ENCODE data around the gene BUB3. TPM values are rescaled to one million over a fixed set of nuclear protein-coding genes. Genes with fewer than 3 reads are reported as not detected.

BUB3 gene
- total and polyA plus RNA-seq, 2 of the 13 experiments (the other 11 are each of a cell fraction or from before 2014, with no cell fraction given): 174 to 188 TPM

DNA sequence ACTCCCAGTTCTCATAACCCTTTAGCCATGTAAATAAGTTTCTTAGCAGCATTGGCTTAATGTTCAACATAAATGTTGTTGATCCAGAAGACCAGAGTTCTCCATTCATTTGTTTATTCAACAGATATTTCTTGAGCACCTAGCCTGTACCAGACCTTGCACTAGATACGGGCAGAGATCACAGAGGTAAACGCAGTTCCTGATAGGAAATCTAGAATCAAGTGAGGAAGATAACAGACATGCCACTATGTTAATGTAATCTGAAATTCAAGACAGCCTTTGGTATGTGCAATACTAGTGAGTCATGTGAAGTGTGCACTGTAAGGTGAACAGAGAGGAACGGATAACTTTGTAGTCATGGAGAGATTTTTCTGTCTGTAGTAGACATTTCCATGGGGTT lies 3.0 kb downstream of the BUB3 start (continued):
- TF ChIP-seq ISL2 (CRISPR knock-in tag; IDR thresholded peaks at IDR 0.05): no peak
- no peak for TF ChIP-seq TCF7L2 (IDR thresholded peaks at IDR 0.05; ENCODE audit: low read depth, low read length)
- TF ChIP-seq PHB2 (IDR thresholded peaks at IDR 0.05; ENCODE audit: partially characterized antibody): no peak
- no peak for TF ChIP-seq REL (CRISPR knock-in tag; conservative IDR thresholded peaks at IDR 0.05)
- TF ChIP-seq U2AF1 (optimal IDR thresholded peaks at IDR 0.05; ENCODE audit: low read depth, low read length): no peak
- no peak for TF ChIP-seq HNRNPLL (IDR thresholded peaks at IDR 0.05; ENCODE audit: low read depth, low read length, poor library complexity, severe bottlenecking)
- TF ChIP-seq ZNF776 (CRISPR knock-in tag; IDR thresholded peaks at IDR 0.05): no peak
- TF ChIP-seq ZBTB43 (CRISPR knock-in tag; conservative IDR thresholded peaks at IDR 0.05): no peak
- TF ChIP-seq ZBTB49 (CRISPR knock-in tag; IDR thresholded peaks at IDR 0.05; ENCODE audit: borderline replicate concordance): no peak
- no peak for TF ChIP-seq ZSCAN21 (CRISPR knock-in tag; IDR thresholded peaks at IDR 0.05; ENCODE audit: borderline replicate concordance)
- peak; percentile 22; the same call in 1 of the 2 replicates for TF ChIP-seq ZNF652 (CRISPR knock-in tag; IDR thresholded peaks at IDR 0.05; ENCODE audit: borderline replicate concordance, low read depth)
- TF ChIP-seq FOXA3 (CRISPR knock-in tag; IDR thresholded peaks at IDR 0.05): peak; percentile 65
- no peak for TF ChIP-seq SRSF4 (IDR thresholded peaks at IDR 0.05; ENCODE audit: low read depth, low read length, poor library complexity, severe bottlenecking)
- TF ChIP-seq, protein P1, sequence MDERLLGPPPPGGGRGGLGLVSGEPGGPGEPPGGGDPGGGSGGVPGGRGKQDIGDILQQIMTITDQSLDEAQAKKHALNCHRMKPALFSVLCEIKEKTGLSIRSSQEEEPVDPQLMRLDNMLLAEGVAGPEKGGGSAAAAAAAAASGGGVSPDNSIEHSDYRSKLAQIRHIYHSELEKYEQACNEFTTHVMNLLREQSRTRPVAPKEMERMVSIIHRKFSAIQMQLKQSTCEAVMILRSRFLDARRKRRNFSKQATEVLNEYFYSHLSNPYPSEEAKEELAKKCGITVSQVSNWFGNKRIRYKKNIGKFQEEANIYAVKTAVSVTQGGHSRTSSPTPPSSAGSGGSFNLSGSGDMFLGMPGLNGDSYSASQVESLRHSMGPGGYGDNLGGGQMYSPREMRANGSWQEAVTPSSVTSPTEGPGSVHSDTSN (CRISPR knock-in tag; IDR thresholded peaks at IDR 0.05): no peak
- TF ChIP-seq SRSF1 (optimal IDR thresholded peaks at IDR 0.05; ENCODE audit: low read depth, low read length): no peak
- TF ChIP-seq ZNF547 (CRISPR knock-in tag; IDR thresholded peaks at IDR 0.05): no peak
- TF ChIP-seq HNRNPH1 (optimal IDR thresholded peaks at IDR 0.05; ENCODE audit: low read depth, low read length): no peak
- no peak for TF ChIP-seq ZFP62 (CRISPR knock-in tag; IDR thresholded peaks at IDR 0.05)
- no peak for TF ChIP-seq ZNF713 (CRISPR knock-in tag; IDR thresholded peaks at IDR 0.05)
- TF ChIP-seq, protein P2, sequence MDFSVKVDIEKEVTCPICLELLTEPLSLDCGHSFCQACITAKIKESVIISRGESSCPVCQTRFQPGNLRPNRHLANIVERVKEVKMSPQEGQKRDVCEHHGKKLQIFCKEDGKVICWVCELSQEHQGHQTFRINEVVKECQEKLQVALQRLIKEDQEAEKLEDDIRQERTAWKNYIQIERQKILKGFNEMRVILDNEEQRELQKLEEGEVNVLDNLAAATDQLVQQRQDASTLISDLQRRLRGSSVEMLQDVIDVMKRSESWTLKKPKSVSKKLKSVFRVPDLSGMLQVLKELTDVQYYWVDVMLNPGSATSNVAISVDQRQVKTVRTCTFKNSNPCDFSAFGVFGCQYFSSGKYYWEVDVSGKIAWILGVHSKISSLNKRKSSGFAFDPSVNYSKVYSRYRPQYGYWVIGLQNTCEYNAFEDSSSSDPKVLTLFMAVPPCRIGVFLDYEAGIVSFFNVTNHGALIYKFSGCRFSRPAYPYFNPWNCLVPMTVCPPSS (IDR thresholded peaks at IDR 0.05): no peak
- TF ChIP-seq HMGXB4 (CRISPR knock-in tag; IDR thresholded peaks at IDR 0.05; ENCODE audit: borderline replicate concordance in 1 of 2, low read depth in 1 of 2): no peak
- no peak for TF ChIP-seq KDM1A (CRISPR knock-in tag; IDR thresholded peaks at IDR 0.05)
- no peak for TF ChIP-seq EHMT2 (IDR thresholded peaks at IDR 0.05; ENCODE audit: borderline replicate concordance, low read depth, low read length)
- no peak for TF ChIP-seq HOXA9 (CRISPR knock-in tag; IDR thresholded peaks at IDR 0.05; ENCODE audit: borderline replicate concordance)

Data from HepG2 (cell line).